GM23248 (cell line): Measurements from ENCODE around the gene ADAMTSL5.

Experiments
- EZH2 ChIP-seq: fragments of 200-600 bp; sonication (generic); IDR thresholded peaks from 2 replicates; pipeline ENCODE4 v1.6.1; 2018; ENCODE audit warnings: antibody characterized with exemption, mild to moderate bottlenecking; ENCODE audit not compliant: insufficient read depth, poor library complexity, severe bottlenecking
- EZH2phosphoT487 ChIP-seq: fragments of 200-600 bp; sonication (generic); IDR thresholded peaks from 2 replicates; pipeline ENCODE4 v1.6.1; 2018; ENCODE audit warnings: antibody characterized with exemption, moderate library complexity, mild to moderate bottlenecking, low read depth; ENCODE audit not compliant: insufficient read depth

GRCh38 chr19:1556390-1557070, 43.7 kb upstream of the ADAMTSL5 start:
- TF ChIP-seq EZH2, result no peak
- TF ChIP-seq EZH2phosphoT487, result no peak
